CD8-positive, alpha-beta memory T cell (primary cell): ENCODE results near the gene GPR152. TPM values are rescaled to one million over a fixed set of nuclear protein-coding genes. Genes with fewer than 3 reads are reported as not detected.

ENCODE experiments used
- CTCF ChIA-PET: fragments of 350-600 bp; sonication (Branson Sonifier 250); formaldehyde crosslinking; loops from one replicate; lab custom pipeline; 2021; ENCODE audit warnings: antibody characterized with exemption; lab: Charles Lee
- POLR2A ChIA-PET: fragments of 350-600 bp; sonication (Branson Sonifier 250); formaldehyde crosslinking; loops from one replicate; lab custom pipeline; 2021; ENCODE audit warnings: antibody characterized with exemption; lab: Charles Lee
- DNase-seq, 5 donors: peaks; one replicate each; pipeline versions ENCODE4 v3.0.0 to v3.0.0-alpha.2; 2020 to 2022; ENCODE audit warnings: mixed read lengths in 1 of 5
- H3K27ac ChIP-seq: one replicate; pipeline ENCODE4 v1.7.0; 2013; ENCODE audit warnings: low read depth, mild to moderate bottlenecking, low read length, moderate library complexity
- H3K27me3 ChIP-seq: 2 replicates; pipeline ENCODE4 v1.7.0; 2013; ENCODE audit warnings: low read length, mild to moderate bottlenecking; ENCODE audit not compliant: insufficient read depth, poor library complexity, severe bottlenecking
- H3K36me3 ChIP-seq: 2 replicates; pipeline ENCODE4 v1.7.0; 2013; ENCODE audit warnings: mild to moderate bottlenecking, low read length, moderate library complexity; ENCODE audit not compliant: insufficient read depth
- H3K4me1 ChIP-seq: 2 replicates; pipeline ENCODE4 v1.7.0; 2013; ENCODE audit warnings: mild to moderate bottlenecking, low read length, moderate library complexity; ENCODE audit not compliant: insufficient read depth
- H3K4me3 ChIP-seq: 2 replicates; pipeline ENCODE4 v1.7.0; 2013; ENCODE audit warnings: mild to moderate bottlenecking, low read length
- H3K9me3 ChIP-seq: 2 replicates; pipeline ENCODE4 v1.7.0; 2013; ENCODE audit warnings: mild to moderate bottlenecking, low read length
- H3K27ac Mint-ChIP-seq, 8 donors: one replicate each; pipeline ENCODE4 v1.8.0; 2020 to 2021; ENCODE audit warnings: mixed read lengths in 8 of 8, mild to moderate bottlenecking in 6 of 8, inconsistent platforms in 3 of 8, moderate library complexity in 3 of 8
- H3K27me3 Mint-ChIP-seq, 2 donors: one replicate each; pipeline ENCODE4 v1.8.0; 2020 to 2021; ENCODE audit warnings: mixed read lengths in 2 of 2, mild to moderate bottlenecking in 1 of 2, moderate library complexity in 1 of 2
- H3K36me3 Mint-ChIP-seq, 3 donors: one replicate each; pipeline ENCODE4 v1.8.0; 2020 to 2021; ENCODE audit warnings: mixed read lengths in 3 of 3, inconsistent platforms in 1 of 3, mild to moderate bottlenecking in 1 of 3
- H3K4me1 Mint-ChIP-seq, 3 donors: one replicate each; pipeline ENCODE4 v1.8.0; 2020 to 2021; ENCODE audit warnings: mixed read lengths in 3 of 3, inconsistent platforms in 1 of 3, mild to moderate bottlenecking in 1 of 3
- H3K4me3 Mint-ChIP-seq, 7 donors: one replicate each; pipeline ENCODE4 v1.8.0; 2020 to 2021; ENCODE audit warnings: mixed read lengths in 7 of 7, mild to moderate bottlenecking in 6 of 7, moderate library complexity in 4 of 7, inconsistent platforms in 2 of 7
- H3K9me3 Mint-ChIP-seq, 5 donors: one replicate each; pipeline ENCODE4 v1.8.0; 2020 to 2022; ENCODE audit warnings: mixed read lengths in 5 of 5, mild to moderate bottlenecking in 3 of 5, moderate library complexity in 2 of 5, inconsistent platforms in 1 of 5
- polyA plus RNA-seq: library from polyadenylated mRNA; unstranded; fragments of 300-500 nt; fragmentation: Illumina TruSeq; gene quantifications from one replicate; pipeline ENCODE4 v1.2.3, GENCODE V29; 2021
- total RNA-seq, 2 experiments: library from RNA; stranded (reverse); gene quantifications; one replicate each; pipeline ENCODE4 v1.2.3, GENCODE V29; 2021

GPR152 gene
- total RNA-seq = not detected
- 0.87 TPM for polyA plus RNA-seq

GRCh38 chr11:67452141-67452952, at the start of gene GPR152:
Gene GPR152 (minus strand): TSS chr11:67452729. CDS start chr11:67452724, 5 bp downstream.
- no peak within 1 kb of the TSS for H3K27ac Mint-ChIP-seq
- Histone ChIP-seq H3K27me3 (no peaks in the 10 kb centered on the region), H3K27ac (no peak within 1 kb of the TSS), H3K4me1 (peaks cover 29% of the 10 kb centered on the region), H3K4me3 (no peak within 1 kb of the TSS), H3K36me3 (no peaks in the 10 kb centered on the region), H3K9me3 (no peaks in the 10 kb centered on the region)
- peaks cover 0 to 3% of the 10 kb centered on the region in 2 donors for H3K27me3 Mint-ChIP-seq
- H3K4me1 Mint-ChIP-seq = peaks cover 9 to 25% (median 14%) of the 10 kb centered on the region in 3 donors
- no peak for DNase-seq
- CTCF ChIA-PET = interaction anchor here (0.7 to 2.0 kb wide), 5 partner anchors 15 to 100 kb away, joined by 3 to 4 read pairs (median 3); partner anchors contain the start of genes PPP1CA and PTPRCAP
- POLR2A ChIA-PET = interaction anchor here (0.6 to 4.2 kb wide), 4 partner anchors 15 to 51 kb away, joined by 3 to 15 read pairs (median 4); partner anchors contain the start of gene PTPRCAP
- H3K4me3 Mint-ChIP-seq = no peak within 1 kb of the TSS
- H3K9me3 Mint-ChIP-seq = no peaks in the 10 kb centered on the region
- no peaks in the 10 kb centered on the region for H3K36me3 Mint-ChIP-seq

- peak in 1 of 5 donors; percentile 42 for DNase-seq
- H3K4me3 ChIP-seq = no peak overlapping the region
- H3K27me3 Mint-ChIP-seq = peaks cover 0 to 1% of the 10 kb centered on the region in 2 donors
- H3K27ac ChIP-seq = no peak overlapping the region
- peaks cover 8 to 73% (median 15%) of the 10 kb centered on the region in 3 donors for H3K36me3 Mint-ChIP-seq
- H3K4me1 Mint-ChIP-seq = peaks cover 34 to 48% (median 35%) of the 10 kb centered on the region in 3 donors
- peaks cover 18% of the 10 kb centered on the region for H3K36me3 ChIP-seq
- ChIA-PET POLR2A (no interaction called here), CTCF (interaction anchor here (0.8 kb wide), 1 partner anchor 10 kb away, joined by 3 read pairs; no protein-coding TSS in a partner anchor)
- H3K4me3 Mint-ChIP-seq = peak overlapping the region in 1 of 7 donors; percentile 63
- H3K9me3 ChIP-seq = no peaks in the 10 kb centered on the region
- no peaks in the 10 kb centered on the region for H3K27me3 ChIP-seq
- peak overlapping the region in 1 of 8 donors; percentile 31 for H3K27ac Mint-ChIP-seq
- H3K9me3 Mint-ChIP-seq = no peaks in the 10 kb centered on the region
- H3K4me1 ChIP-seq = peaks cover 27% of the 10 kb centered on the region
Observed at GRCh38 chr11:67501854-67502253, 49.3 kb upstream of the GPR152 start.

- H3K27ac Mint-ChIP-seq = peak overlapping the region in 7 of 8 donors; percentile 32 to 91 (median 67)
- POLR2A ChIA-PET = no interaction called here
Observed at GRCh38 chr11:67500831-67501715, 48.5 kb upstream of the GPR152 start.

GRCh38 chr11:67500484-67500821, 47.9 kb upstream of the GPR152 start:
- Mint-ChIP-seq H3K36me3 (peaks cover 8 to 79% (median 15%) of the 10 kb centered on the region in 3 donors), H3K27me3 (no peaks in the 10 kb centered on the region), H3K9me3 (no peaks in the 10 kb centered on the region), H3K4me3 (peak overlapping the region in 1 of 7 donors; percentile 63), H3K27ac (peak overlapping the region in 3 of 8 donors; percentile 43 to 67 (median 48)), H3K4me1 (peaks cover 20 to 34% (median 21%) of the 10 kb centered on the region in 3 donors)
- H3K27me3 ChIP-seq = no peaks in the 10 kb centered on the region
- no peak overlapping the region for H3K4me3 ChIP-seq
- no peak for DNase-seq
- no peaks in the 10 kb centered on the region for H3K9me3 ChIP-seq
- H3K27ac ChIP-seq = no peak overlapping the region
- ChIA-PET CTCF (interaction anchor here (2.2 kb wide), 1 partner anchor 99 kb away, joined by 5 read pairs; the partner anchor contains the start of gene PPP1CA), POLR2A (interaction anchor here (1.0 kb wide), 1 partner anchor 99 kb away, joined by 4 read pairs; the partner anchor contains the start of gene PPP1CA)
- peaks cover 13% of the 10 kb centered on the region for H3K4me1 ChIP-seq
- H3K36me3 ChIP-seq = peaks cover 18% of the 10 kb centered on the region

More at GRCh38 chr11:67500831-67501715, 48.5 kb upstream of the GPR152 start:
- no peaks in the 10 kb centered on the region for H3K9me3 Mint-ChIP-seq
- H3K27me3 Mint-ChIP-seq = no peaks in the 10 kb centered on the region
- Histone ChIP-seq H3K4me3 (no peak overlapping the region), H3K4me1 (peaks cover 19% of the 10 kb centered on the region), H3K27ac (no peak overlapping the region), H3K9me3 (no peaks in the 10 kb centered on the region), H3K27me3 (no peaks in the 10 kb centered on the region), H3K36me3 (peaks cover 18% of the 10 kb centered on the region)
- CTCF ChIA-PET = no interaction called here
- peaks cover 26 to 40% (median 28%) of the 10 kb centered on the region in 3 donors for H3K4me1 Mint-ChIP-seq
- DNase-seq = no peak
- peaks cover 8 to 74% (median 15%) of the 10 kb centered on the region in 3 donors for H3K36me3 Mint-ChIP-seq
- H3K4me3 Mint-ChIP-seq = peak overlapping the region in 2 of 7 donors; percentile 48 to 63

GRCh38 chr11:67499808-67500483, 47.4 kb upstream of the GPR152 start:
- peak in 1 of 5 donors; percentile 46 for DNase-seq
- Mint-ChIP-seq H3K27me3 (no peaks in the 10 kb centered on the region), H3K4me3 (no peak overlapping the region), H3K36me3 (peaks cover 8 to 82% (median 15%) of the 10 kb centered on the region in 3 donors), H3K9me3 (no peaks in the 10 kb centered on the region), H3K27ac (peak overlapping the region in 1 of 8 donors; percentile 66), H3K4me1 (peaks cover 19 to 33% (median 20%) of the 10 kb centered on the region in 3 donors)
- H3K9me3 ChIP-seq = no peaks in the 10 kb centered on the region
- peaks cover 10% of the 10 kb centered on the region for H3K4me1 ChIP-seq
- no peak overlapping the region for H3K27ac ChIP-seq
- no peaks in the 10 kb centered on the region for H3K27me3 ChIP-seq
- peaks cover 18% of the 10 kb centered on the region for H3K36me3 ChIP-seq
- ChIA-PET CTCF (interaction anchor here (0.5 to 2.2 kb wide), 2 partner anchors 21 to 98 kb away, joined by 3 to 5 read pairs; partner anchors contain the start of gene PPP1CA), POLR2A (interaction anchor here (1.0 kb wide), 1 partner anchor 98 kb away, joined by 4 read pairs; the partner anchor contains the start of gene PPP1CA)
- H3K4me3 ChIP-seq = no peak overlapping the region

- POLR2A ChIA-PET = no interaction called here
- peaks cover 16 to 23% (median 19%) of the 10 kb centered on the region in 3 donors for H3K4me1 Mint-ChIP-seq
- no peaks in the 10 kb centered on the region for H3K27me3 Mint-ChIP-seq
- H3K9me3 Mint-ChIP-seq = no peaks in the 10 kb centered on the region
- Histone ChIP-seq H3K27me3 (no peaks in the 10 kb centered on the region), H3K4me3 (no peak overlapping the region), H3K36me3 (peaks cover 18% of the 10 kb centered on the region), H3K27ac (no peak overlapping the region), H3K9me3 (no peaks in the 10 kb centered on the region), H3K4me1 (peaks cover 6% of the 10 kb centered on the region)
- peak overlapping the region in 1 of 8 donors; percentile 5 for H3K27ac Mint-ChIP-seq
- no peak overlapping the region for H3K4me3 Mint-ChIP-seq
- no peak for DNase-seq
- H3K36me3 Mint-ChIP-seq = peaks cover 8 to 87% (median 15%) of the 10 kb centered on the region in 3 donors
- CTCF ChIA-PET = interaction anchor here (2.2 kb wide), 1 partner anchor 97 kb away, joined by 5 read pairs; the partner anchor contains the start of gene PPP1CA
Observed at GRCh38 chr11:67498544-67498972, 46.0 kb upstream of the GPR152 start.
